IMR-90 (cell line): ENCODE measurements around the gene ADARB2.

Experiments used
- BHLHE40 ChIP-seq: fragments of 150-350 bp; IDR thresholded peaks from 2 replicates; pipeline ENCODE4 v1.6.1; 2016; ENCODE audit warnings: mild to moderate bottlenecking, low read depth, low read length
- CEBPB ChIP-seq: IDR thresholded peaks from 2 replicates; pipeline ENCODE4 v1.6.1; 2012; ENCODE audit warnings: low read depth, low read length, improper control_type of control experiment
- MAFK ChIP-seq: IDR thresholded peaks from 2 replicates; pipeline ENCODE4 v1.6.1; 2012; ENCODE audit warnings: low read depth, low read length, improper control_type of control experiment
- MAZ ChIP-seq: IDR thresholded peaks from 2 replicates; pipeline ENCODE4 v1.6.1; 2012; ENCODE audit warnings: low read depth, mild to moderate bottlenecking, low read length, improper control_type of control experiment, moderate library complexity, borderline replicate concordance
- MXI1 ChIP-seq: IDR thresholded peaks from 2 replicates; pipeline ENCODE4 v1.6.1; 2012; ENCODE audit warnings: low read depth, mild to moderate bottlenecking, low read length, moderate library complexity, borderline replicate concordance
- NFE2L2 ChIP-seq: fragments of 150-350 bp; IDR thresholded peaks from 2 replicates; pipeline ENCODE4 v1.6.1; 2016; ENCODE audit warnings: low read depth, mild to moderate bottlenecking, low read length
- POLR2A ChIP-seq: IDR thresholded peaks from 2 replicates; pipeline ENCODE4 v1.6.1; 2012; ENCODE audit warnings: mild to moderate bottlenecking, low read depth, low read length
- RAD21 ChIP-seq: IDR thresholded peaks from 2 replicates; pipeline ENCODE4 v1.6.1; 2012; ENCODE audit warnings: low read length, improper control_type of control experiment
- RCOR1 ChIP-seq: IDR thresholded peaks from 2 replicates; pipeline ENCODE4 v1.6.1; 2012; ENCODE audit warnings: mild to moderate bottlenecking, low read length, improper control_type of control experiment; ENCODE audit not compliant: insufficient replicate concordance
- RFX5 ChIP-seq: IDR thresholded peaks from 2 replicates; pipeline ENCODE4 v1.8.0; 2012; ENCODE audit warnings: low read depth, mild to moderate bottlenecking, low read length, moderate library complexity
- SMC3 ChIP-seq: fragments of 150-350 bp; IDR thresholded peaks from 2 replicates; pipeline ENCODE4 v1.6.1; 2016; ENCODE audit warnings: low read depth, mild to moderate bottlenecking, antibody characterized with exemption, low read length, moderate library complexity
- TF ChIP-seq, protein P1 (sequence below): conservative IDR thresholded peaks from 2 replicates; pipeline ENCODE4 v1.5.1; 2012; ENCODE audit warnings: mild to moderate bottlenecking, low read depth, low read length, improper control_type of control experiment
- TF ChIP-seq, protein P2 (sequence below): fragments of 150-350 bp; IDR thresholded peaks from 2 replicates; pipeline ENCODE4 v1.6.1; 2016; ENCODE audit warnings: low read depth, mild to moderate bottlenecking, low read length, moderate library complexity, borderline replicate concordance

DNA sequence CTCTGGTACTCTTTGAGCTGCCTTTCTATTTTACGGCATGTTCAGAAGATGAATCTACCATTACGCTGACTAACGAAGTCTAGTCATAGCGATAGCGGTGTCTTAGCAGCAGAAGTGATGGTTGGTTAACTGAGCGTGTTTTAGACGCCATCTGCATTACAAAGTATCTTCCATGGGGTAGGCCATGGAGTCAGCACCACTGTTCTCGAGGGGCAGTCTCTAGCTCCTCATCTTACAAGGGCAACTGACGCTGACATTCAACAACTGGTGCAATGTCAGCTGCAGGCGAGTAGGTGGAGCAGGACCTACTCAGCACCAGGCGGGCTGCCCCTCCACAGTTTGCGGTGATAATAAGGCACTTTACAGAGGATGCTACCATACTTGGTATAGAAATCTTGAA lies 88.7 kb downstream of the ADARB2 start:
- no peak for TF ChIP-seq RAD21
- TF ChIP-seq BHLHE40 = no peak
- TF ChIP-seq, protein P1, sequence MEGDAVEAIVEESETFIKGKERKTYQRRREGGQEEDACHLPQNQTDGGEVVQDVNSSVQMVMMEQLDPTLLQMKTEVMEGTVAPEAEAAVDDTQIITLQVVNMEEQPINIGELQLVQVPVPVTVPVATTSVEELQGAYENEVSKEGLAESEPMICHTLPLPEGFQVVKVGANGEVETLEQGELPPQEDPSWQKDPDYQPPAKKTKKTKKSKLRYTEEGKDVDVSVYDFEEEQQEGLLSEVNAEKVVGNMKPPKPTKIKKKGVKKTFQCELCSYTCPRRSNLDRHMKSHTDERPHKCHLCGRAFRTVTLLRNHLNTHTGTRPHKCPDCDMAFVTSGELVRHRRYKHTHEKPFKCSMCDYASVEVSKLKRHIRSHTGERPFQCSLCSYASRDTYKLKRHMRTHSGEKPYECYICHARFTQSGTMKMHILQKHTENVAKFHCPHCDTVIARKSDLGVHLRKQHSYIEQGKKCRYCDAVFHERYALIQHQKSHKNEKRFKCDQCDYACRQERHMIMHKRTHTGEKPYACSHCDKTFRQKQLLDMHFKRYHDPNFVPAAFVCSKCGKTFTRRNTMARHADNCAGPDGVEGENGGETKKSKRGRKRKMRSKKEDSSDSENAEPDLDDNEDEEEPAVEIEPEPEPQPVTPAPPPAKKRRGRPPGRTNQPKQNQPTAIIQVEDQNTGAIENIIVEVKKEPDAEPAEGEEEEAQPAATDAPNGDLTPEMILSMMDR = no peak
- no peak for TF ChIP-seq POLR2A
- no peak for TF ChIP-seq CEBPB
- no peak for TF ChIP-seq RFX5
- no peak for TF ChIP-seq MAFK
- no peak for TF ChIP-seq MAZ
- no peak for TF ChIP-seq SMC3
- TF ChIP-seq RCOR1 = no peak
- TF ChIP-seq, protein P2, sequence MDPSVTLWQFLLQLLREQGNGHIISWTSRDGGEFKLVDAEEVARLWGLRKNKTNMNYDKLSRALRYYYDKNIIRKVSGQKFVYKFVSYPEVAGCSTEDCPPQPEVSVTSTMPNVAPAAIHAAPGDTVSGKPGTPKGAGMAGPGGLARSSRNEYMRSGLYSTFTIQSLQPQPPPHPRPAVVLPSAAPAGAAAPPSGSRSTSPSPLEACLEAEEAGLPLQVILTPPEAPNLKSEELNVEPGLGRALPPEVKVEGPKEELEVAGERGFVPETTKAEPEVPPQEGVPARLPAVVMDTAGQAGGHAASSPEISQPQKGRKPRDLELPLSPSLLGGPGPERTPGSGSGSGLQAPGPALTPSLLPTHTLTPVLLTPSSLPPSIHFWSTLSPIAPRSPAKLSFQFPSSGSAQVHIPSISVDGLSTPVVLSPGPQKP = no peak
- no peak for TF ChIP-seq NFE2L2
- TF ChIP-seq MXI1 = no peak
